HG02884 (cell line): ENCODE results near the gene PTPRK.

Source experiments
- ATAC-seq: cut with Tn5 transposase; IDR thresholded peaks from one replicate; pipeline ENCODE4 v1.9.1; 2021; ENCODE audit warnings: mild to moderate bottlenecking, moderate library complexity; ENCODE audit not compliant: unreplicated experiment

PTPRK gene

GRCh38 chr6:128252341-128253176 lies 267.8 kb downstream of the PTPRK start:
- ATAC-seq = peak; percentile 54

GRCh38 chr6:128251445-128252340 lies 268.7 kb downstream of the PTPRK start:
- ATAC-seq = no peak

DNA sequence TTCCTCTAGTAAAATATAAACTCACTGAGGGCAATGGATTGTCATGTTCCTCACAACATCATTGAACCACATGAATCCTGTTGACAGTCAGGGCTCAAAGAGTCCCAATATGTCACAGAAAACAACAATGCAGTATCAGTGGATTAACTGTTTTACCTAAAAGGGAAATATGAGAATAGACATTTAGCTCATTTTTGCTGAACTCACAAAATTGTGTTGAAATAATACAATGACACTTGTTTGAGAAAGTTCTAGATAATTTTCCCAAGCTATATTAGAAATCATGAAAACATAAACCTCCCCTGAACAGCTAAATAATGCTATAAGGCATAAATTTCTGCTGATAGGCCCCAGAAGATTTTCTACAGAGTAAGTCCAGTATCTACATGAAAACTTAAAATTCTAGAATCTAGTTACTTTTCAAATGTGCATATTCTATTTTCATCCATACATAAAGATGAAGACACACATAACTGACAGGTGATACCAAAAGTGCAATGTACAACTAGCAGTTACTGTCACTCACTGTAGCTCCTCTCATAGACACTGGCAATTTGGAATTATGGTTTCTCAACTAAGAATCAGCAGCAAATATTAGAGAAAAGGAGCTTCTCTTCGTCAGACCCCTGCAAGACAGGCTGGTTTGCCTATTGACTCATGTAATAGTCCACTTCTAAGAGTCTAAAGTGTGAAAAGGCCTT lies 269.9 kb downstream of the PTPRK start:
- ATAC-seq = no peak

- ATAC-seq = no peak
These were observed 271.0 kb downstream of the PTPRK start for GRCh38 chr6:128249429-128249828.

- ATAC-seq = no peak
These were observed 273.7 kb downstream of the PTPRK start for GRCh38 chr6:128246472-128247260.

DNA sequence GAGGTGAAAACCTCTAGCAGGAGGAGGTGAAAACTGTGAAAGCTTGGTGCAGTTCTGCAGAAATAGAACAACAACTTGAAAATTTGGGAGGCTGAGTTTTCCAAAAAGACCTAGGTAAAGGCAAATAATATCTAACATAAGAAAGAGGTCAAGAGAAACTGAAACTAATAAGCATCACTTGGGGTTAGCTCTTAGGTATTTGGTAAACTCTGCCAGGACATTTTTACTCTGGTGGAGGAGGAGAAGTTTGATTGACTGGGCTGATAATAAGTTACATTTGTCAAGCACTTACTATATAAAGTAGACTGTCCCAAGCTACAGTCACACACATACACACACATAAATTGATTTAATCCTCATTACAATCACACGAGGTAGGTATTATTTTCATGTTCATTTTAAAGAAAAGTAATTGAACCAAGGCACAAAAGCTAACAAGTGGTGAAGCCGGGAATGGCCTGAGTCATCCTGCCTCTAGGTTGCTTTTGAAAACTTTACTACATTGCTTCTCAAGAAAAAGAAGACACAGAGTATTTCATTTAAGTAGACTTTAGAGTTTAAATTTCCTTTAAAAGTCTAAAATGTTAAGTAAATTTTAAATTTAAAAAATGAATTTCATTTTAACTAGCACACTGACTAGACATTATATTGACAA lies 275.5 kb downstream of the PTPRK start:
- ATAC-seq = no peak

DNA sequence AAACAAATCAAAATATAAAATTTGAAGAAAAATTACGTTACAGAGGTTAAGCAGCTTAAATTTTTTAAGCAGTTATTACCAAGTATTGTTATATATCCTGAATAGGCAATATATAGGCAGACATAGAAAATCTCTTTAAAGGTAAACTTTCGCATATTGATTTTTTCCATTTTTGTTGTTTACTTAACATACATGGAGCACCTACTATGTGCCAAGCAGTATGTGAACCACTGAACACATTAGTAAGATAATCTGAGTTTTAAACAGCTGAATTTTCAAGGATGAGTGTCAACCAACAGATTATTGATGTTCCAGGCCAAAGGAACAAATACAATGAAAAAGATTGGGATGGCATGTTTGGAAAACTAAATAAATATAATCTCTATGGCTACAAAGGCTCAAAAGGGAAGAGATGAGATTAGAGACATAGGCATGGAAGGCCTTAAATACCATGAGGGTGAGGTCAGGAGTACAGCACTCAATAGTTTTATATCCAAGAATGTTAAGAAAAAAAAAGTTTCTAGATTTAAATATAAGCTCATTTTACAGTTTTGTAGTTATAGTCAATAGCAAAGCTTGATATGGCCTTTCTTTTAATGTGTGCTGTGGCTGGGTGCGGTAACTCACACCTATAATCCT lies 277.5 kb downstream of the PTPRK start:
- ATAC-seq = no peak

GRCh38 chr6:128241216-128241615 lies 279.2 kb downstream of the PTPRK start:
- ATAC-seq = peak; percentile 49

- peak; percentile 67 for ATAC-seq
These were observed 280.4 kb downstream of the PTPRK start for GRCh38 chr6:128240024-128240428.

- ATAC-seq = no peak
These were observed 281.3 kb downstream of the PTPRK start for GRCh38 chr6:128239146-128239545.

DNA sequence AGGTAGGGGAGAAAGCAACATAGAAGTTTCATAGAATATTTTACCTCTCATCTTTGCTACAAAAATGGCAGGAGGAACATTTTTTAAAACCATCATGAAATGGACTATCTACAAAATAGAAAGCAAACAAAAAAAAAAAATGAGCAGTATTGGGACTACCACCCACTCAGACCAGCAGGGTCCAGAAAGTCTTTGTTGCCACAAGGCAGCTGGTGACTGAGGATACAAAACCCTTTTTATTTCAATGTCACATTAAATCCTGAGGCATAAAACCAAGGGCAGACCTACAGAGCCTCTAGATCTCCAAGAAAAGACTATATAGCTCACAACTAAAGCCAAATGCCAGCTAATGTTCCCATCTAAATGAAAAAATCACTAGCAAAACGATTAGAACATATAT lies 282.2 kb downstream of the PTPRK start:
- ATAC-seq = no peak

GRCh38 chr6:128235556-128235955 lies 284.8 kb downstream of the PTPRK start:
- no peak for ATAC-seq

- ATAC-seq = no peak
These were observed 286.9 kb downstream of the PTPRK start for GRCh38 chr6:128233531-128233930.

DNA sequence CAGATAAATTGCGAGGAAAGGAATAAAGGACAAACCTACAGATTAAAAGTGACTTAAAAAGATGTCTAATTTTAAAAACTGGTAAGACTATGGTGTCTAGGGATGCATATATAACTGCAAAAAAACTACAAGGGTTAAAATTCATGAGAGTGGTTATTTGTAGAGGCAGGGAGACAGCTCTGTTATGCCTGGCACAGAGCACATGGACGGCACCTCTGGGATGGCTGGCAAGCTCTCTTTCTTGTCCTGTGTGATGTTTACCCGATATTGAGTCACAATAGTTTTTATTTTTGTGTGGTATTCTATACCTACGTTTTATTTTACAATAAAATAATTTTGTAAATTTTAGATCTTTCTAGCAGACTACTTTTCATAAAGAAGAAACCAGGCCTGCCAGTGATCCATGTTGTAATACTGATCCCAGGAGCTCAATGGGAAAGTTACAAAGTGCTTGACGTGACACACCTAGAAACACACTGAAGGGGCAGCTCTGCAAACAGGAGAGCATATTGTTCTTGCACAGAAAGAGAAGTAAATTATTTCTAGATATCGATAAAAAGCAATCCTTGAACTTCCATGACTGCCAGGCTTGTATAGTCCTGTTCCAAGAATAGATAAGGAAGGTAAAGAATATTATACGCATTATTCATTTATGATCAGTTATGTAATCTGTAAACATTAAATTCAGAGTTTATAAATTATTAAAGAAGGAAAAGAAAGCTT lies 290.0 kb downstream of the PTPRK start:
- no peak for ATAC-seq

DNA sequence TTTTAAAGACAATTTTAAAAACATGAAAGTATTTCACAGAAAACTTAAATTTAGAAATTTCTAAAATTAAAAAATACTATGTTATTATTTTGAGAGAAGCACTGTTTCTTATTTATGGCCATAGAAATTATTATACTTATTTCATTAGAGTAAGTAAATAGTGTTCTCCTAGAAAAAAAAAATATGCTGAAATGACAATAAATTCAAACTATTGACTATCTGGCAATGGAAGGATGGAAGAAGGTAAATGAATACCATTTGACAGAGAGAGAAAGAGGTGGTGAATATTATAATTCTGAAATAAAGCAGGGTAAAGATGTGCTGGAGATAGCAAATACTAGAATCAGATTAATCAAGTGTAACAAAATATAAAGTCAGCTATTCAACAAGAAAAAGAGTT lies 294.8 kb downstream of the PTPRK start:
- no peak for ATAC-seq

DNA sequence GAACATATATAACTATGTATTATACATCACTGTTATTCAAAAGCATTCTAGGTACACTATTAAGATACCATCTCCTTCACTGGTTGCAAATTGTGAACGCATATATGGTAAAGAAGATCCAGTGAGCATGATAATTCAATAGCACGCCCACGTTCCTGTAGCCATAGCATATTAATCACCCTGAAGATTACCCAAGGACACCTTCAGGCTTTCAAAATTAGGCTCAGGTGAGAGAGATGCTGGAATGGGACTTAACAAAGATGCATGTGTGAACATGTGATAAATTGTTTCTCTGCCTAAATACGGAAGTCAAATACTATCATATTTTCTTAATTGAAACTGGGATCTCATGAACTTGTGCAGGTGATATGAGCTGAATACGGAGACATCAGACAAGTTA lies 303.5 kb downstream of the PTPRK start:
- no peak for ATAC-seq

DNA sequence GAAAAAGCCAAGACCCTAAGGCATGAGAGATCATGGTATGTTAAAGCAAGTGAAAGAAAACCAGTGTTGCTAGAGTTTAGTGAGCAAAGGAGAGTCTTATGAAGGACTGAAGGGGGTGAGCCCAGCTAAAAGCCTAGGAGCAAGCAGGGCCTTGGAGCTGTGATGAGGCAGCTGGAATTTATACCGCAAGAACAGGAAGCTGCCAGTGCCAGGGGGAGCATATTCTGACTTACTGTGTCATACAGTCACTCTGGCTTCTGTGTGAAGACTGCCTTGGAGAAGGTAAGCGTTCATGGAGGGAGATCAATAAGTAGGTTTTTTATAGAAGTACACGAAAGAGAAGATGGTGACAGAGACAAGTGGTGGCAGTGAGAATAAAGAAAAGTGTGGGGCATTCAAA lies 310.6 kb downstream of the PTPRK start:
- ATAC-seq = no peak

DNA sequence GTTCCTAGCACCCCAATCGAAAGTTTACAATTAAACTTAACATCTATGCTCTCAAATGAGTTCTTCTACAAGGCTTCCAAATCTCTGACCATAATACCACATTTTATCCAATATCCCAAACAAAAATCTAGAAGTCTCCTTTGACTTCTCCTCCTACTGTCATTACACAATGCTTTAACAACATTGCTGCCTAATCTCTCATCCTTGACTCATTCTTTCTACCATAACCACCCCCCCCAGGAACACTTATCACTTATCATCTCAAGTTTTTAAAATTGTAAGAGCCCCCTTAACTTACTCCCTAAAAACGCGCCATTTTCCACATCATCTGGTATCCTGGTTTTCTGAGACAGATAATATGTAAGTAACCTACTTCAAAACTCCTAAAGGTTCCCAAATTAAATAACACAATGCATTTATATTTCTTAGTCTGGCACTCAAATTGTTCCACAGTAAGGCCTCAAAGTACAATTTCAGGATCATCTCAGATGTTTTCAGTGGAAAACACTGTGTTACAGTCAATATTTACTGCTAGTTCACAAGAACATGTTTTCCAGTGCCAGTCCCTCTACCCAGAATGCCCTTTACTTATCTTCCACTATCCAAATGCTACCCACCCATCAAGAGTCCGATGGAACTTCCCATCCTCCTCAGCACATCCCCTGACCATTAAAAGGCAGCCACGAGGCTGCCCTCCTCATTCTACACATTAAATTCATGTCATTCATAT lies 311.4 kb downstream of the PTPRK start:
- ATAC-seq = no peak
